GM11168 (cell line): Measurements from ENCODE around the gene PLCH1.

Experiments used
- in situ Hi-C: fragments of 300-500 bp; cut with MboI; formaldehyde crosslinking; loops from one replicate; pipeline ENCODE4 v1.12.0; 2022; ENCODE audit warnings: low sequenced_read_pairs; ENCODE audit not compliant: unreplicated experiment

PLCH1 gene

GRCh38 chr3:155697542-155697941 lies 47.3 kb downstream of the PLCH1 start:
- in situ Hi-C loops, result no loop called here

GRCh38 chr3:155690921-155691320 lies 54.0 kb downstream of the PLCH1 start:
- in situ Hi-C loops, result no loop called here

- in situ Hi-C loops, result no loop called here
These were observed 56.4 kb downstream of the PLCH1 start for GRCh38 chr3:155688481-155688880.

GRCh38 chr3:155683344-155683720 lies 61.5 kb downstream of the PLCH1 start:
- in situ Hi-C loops, result no loop called here

GRCh38 chr3:155682426-155683343 lies 62.2 kb downstream of the PLCH1 start:
- in situ Hi-C loops, result no loop called here

- in situ Hi-C loops, result no loop called here
These were observed 68.5 kb downstream of the PLCH1 start for GRCh38 chr3:155676252-155676981.

GRCh38 chr3:155675094-155675493 lies 69.8 kb downstream of the PLCH1 start:
- in situ Hi-C loops, result no loop called here

- in situ Hi-C loops, result no loop called here
These were observed 71.5 kb downstream of the PLCH1 start for GRCh38 chr3:155673421-155673820.

- in situ Hi-C loops, result no loop called here
These were observed 74.5 kb downstream of the PLCH1 start for GRCh38 chr3:155670335-155670734.

GRCh38 chr3:155667988-155668387 lies 76.9 kb downstream of the PLCH1 start:
- in situ Hi-C loops, result no loop called here

- in situ Hi-C loops, result no loop called here
These were observed 79.8 kb downstream of the PLCH1 start for GRCh38 chr3:155664925-155665695.

- in situ Hi-C loops, result no loop called here
These were observed 81.2 kb downstream of the PLCH1 start for GRCh38 chr3:155663467-155664212.

- in situ Hi-C loops, result no loop called here
These were observed 83.1 kb downstream of the PLCH1 start for GRCh38 chr3:155661760-155662159.

- in situ Hi-C loops, result no loop called here
These were observed 83.8 kb downstream of the PLCH1 start for GRCh38 chr3:155661042-155661441.

GRCh38 chr3:155658671-155659261 lies 86.1 kb downstream of the PLCH1 start:
- in situ Hi-C loops, result no loop called here

GRCh38 chr3:155658006-155658405 lies 86.9 kb downstream of the PLCH1 start:
- in situ Hi-C loops, result no loop called here

GRCh38 chr3:155657161-155657560 lies 87.7 kb downstream of the PLCH1 start:
- in situ Hi-C loops, result no loop called here

GRCh38 chr3:155656466-155656865 lies 88.4 kb downstream of the PLCH1 start:
- in situ Hi-C loops, result no loop called here

- in situ Hi-C loops, result no loop called here
These were observed 93.2 kb downstream of the PLCH1 start for GRCh38 chr3:155651489-155652218.
